Endodermal cell (in vitro differentiated cells): ENCODE data around the gene LCN12. TPM values are rescaled to one million over a fixed set of nuclear protein-coding genes. Genes with fewer than 3 reads are reported as not detected.
"Not testable (repeated sequence)": the region's sequence is repeated elsewhere in the genome, so short reads cannot be mapped to it uniquely, and the experiment has no call there.

Experiments
- DNase-seq: peaks from one replicate; pipeline ENCODE4 v3.0.0-alpha.2; 2017
- H3K27ac ChIP-seq: 2 replicates; pipeline ENCODE4 v1.5.1; 2013; ENCODE audit warnings: mild to moderate bottlenecking, low read depth, low read length, moderate library complexity
- H3K27me3 ChIP-seq: 2 replicates; pipeline ENCODE4 v1.6.1; 2013; ENCODE audit warnings: mild to moderate bottlenecking, low read length, moderate library complexity; ENCODE audit not compliant: insufficient read depth, control insufficient read depth, poor library complexity, severe bottlenecking
- H3K36me3 ChIP-seq: 2 replicates; pipeline ENCODE4 v1.7.0; 2013; ENCODE audit warnings: mild to moderate bottlenecking, low read length, moderate library complexity; ENCODE audit not compliant: control insufficient read depth, insufficient read depth
- H3K4me1 ChIP-seq: one replicate; pipeline ENCODE4 v1.7.0; 2013; ENCODE audit warnings: low read length; ENCODE audit not compliant: control insufficient read depth, insufficient read depth
- H3K4me3 ChIP-seq: 2 replicates; pipeline ENCODE4 v1.5.1; 2013; ENCODE audit warnings: mild to moderate bottlenecking, low read length, moderate library complexity
- H3K9ac ChIP-seq: 2 replicates; pipeline ENCODE4 v1.6.1; 2013; ENCODE audit warnings: mild to moderate bottlenecking, low read length, moderate library complexity; ENCODE audit not compliant: poor library complexity, severe bottlenecking; ENCODE audit errors: extremely low read depth
- H3K9me3 ChIP-seq: 2 replicates; pipeline ENCODE4 v1.6.1; 2013; ENCODE audit warnings: mild to moderate bottlenecking, low read length, moderate library complexity; ENCODE audit not compliant: control insufficient read depth
- H3K27ac Mint-ChIP-seq: 2 replicates; pipeline ENCODE4 v1.8.0; 2020; ENCODE audit warnings: mixed read lengths
- H3K27me3 Mint-ChIP-seq: 2 replicates; pipeline ENCODE4 v1.8.0; 2021; ENCODE audit warnings: mild to moderate bottlenecking, mixed read lengths; ENCODE audit not compliant: insufficient read depth
- H3K36me3 Mint-ChIP-seq: 2 replicates; pipeline ENCODE4 v1.8.0; 2020; ENCODE audit warnings: low read depth, mixed read lengths
- H3K4me1 Mint-ChIP-seq: 2 replicates; pipeline ENCODE4 v1.8.0; 2020; ENCODE audit warnings: mixed read lengths
- H3K4me3 Mint-ChIP-seq: 2 replicates; pipeline ENCODE4 v1.8.0; 2020; ENCODE audit warnings: mild to moderate bottlenecking, moderate library complexity, mixed read lengths
- H3K9me3 Mint-ChIP-seq: 2 replicates; pipeline ENCODE4 v1.8.0; 2020; ENCODE audit warnings: mild to moderate bottlenecking, mixed read lengths
- WGBS, 2 experiments: methylation state at CpG; one replicate each; pipeline versions ENCODE4 v1.1.5 to v1.1.7; 2013; ENCODE audit warnings: missing lambda C conversion rate in 2 of 2, mixed read lengths in 1 of 2; ENCODE audit not compliant: insufficient coverage in 1 of 2, insufficient read length in 1 of 2; 5-methylcytosine and 5-hydroxymethylcytosine counted together
- total RNA-seq, 2 donors: library from RNA; stranded (reverse); fragmentation: NEBNext Ultra II Directional in 1 of 2; extraction: Animal tissue kit (Norgen Biotek cat#: 25700) in 1 of 2; gene quantifications; 2 replicates in 1 of 2; 3 replicates in 1 of 2; pipeline ENCODE4 v1.2.1, GENCODE V29; 2021
- TF ChIP-seq, protein P1 (sequence below): fragments of 200-600 bp; sonication (generic); conservative IDR thresholded peaks from 2 replicates; pipeline ENCODE4 v1.5.0; 2021; ENCODE audit warnings: antibody characterized with exemption, mild to moderate bottlenecking

Gene LCN12
- total RNA-seq, 2 donors from 2014 or later, result 2.1 to 4.4 TPM

DNA sequence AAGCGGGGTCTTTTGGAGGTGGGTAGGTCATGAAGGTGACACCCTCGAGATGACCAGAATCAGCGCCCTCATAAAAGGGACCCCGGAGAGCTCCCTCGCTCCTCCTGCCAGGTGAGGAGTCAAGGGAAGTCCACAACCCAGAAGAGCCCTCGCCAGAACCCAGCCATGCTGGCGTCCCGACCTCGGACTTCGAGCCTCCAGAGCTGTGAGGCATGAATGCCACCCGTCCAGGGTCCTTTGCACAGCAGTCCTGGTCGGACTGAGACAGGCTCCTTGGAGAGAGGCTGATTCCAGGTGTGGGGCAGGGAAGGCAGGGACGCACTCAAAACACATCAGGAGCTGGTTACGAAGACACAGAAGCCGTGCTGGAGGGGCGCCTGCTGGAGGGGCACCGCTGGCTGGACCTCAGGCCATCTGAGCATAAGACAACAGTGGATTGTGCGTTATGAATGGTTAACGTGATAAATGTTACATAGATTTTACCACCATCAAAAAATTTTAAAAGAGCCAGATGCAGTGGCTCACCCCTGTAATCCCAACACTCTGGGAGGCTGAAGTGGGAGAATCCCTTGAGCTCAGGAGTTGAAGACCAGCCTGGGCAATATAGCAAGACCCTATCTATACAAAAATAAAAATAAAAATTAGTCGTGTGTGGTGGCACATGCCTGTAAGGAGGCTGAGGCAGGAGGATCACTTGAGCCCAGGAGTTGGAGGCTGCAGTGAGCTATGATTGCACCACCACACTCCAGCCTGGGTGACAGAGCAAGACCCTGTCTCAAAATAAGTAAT, 50.0 kb downstream of the LCN12 start:
- H3K4me1 Mint-ChIP-seq, result no peaks in the 10 kb centered on the region
- peaks cover 9% of the 10 kb centered on the region for H3K27me3 Mint-ChIP-seq
- Histone ChIP-seq H3K4me1 (no peaks in the 10 kb centered on the region), H3K27me3 (no peaks in the 10 kb centered on the region), H3K4me3 (no peak overlapping the region), H3K9me3 (no peaks in the 10 kb centered on the region), H3K36me3 (no peaks in the 10 kb centered on the region), H3K9ac (no peak overlapping the region), H3K27ac (no peak overlapping the region)
- no peak overlapping the region for H3K27ac Mint-ChIP-seq
- DNase-seq, result no peak
- H3K4me3 Mint-ChIP-seq, result no peak overlapping the region
- WGBS, 2 experiments, result 91 to 96% methylated on average over 14 to 20 of the region's 20 CpGs
- H3K36me3 Mint-ChIP-seq, result no peaks in the 10 kb centered on the region
- TF ChIP-seq, protein P1, sequence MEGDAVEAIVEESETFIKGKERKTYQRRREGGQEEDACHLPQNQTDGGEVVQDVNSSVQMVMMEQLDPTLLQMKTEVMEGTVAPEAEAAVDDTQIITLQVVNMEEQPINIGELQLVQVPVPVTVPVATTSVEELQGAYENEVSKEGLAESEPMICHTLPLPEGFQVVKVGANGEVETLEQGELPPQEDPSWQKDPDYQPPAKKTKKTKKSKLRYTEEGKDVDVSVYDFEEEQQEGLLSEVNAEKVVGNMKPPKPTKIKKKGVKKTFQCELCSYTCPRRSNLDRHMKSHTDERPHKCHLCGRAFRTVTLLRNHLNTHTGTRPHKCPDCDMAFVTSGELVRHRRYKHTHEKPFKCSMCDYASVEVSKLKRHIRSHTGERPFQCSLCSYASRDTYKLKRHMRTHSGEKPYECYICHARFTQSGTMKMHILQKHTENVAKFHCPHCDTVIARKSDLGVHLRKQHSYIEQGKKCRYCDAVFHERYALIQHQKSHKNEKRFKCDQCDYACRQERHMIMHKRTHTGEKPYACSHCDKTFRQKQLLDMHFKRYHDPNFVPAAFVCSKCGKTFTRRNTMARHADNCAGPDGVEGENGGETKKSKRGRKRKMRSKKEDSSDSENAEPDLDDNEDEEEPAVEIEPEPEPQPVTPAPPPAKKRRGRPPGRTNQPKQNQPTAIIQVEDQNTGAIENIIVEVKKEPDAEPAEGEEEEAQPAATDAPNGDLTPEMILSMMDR, result no peak
- H3K9me3 Mint-ChIP-seq, result peaks cover 19% of the 10 kb centered on the region

DNA sequence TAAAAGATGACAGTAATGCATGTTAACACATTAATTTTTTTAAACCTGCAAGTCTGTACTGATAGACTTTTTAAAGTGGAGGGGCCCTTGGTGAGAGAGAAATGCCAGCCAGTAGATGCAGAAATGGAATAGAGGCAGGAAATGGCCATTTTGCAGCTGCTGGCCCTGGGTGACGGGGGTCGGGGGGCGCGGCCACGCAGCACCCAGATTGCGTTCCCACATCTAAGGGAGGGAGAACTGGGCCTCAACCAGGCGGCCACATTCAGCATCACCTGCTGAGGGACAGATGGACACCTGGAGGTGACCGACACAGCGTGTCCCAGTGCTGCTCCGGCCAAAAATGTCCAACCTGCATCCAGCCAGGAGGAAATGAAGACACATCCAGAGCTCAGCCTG, 50.6 kb downstream of the LCN12 start:
- WGBS, 2 experiments, result 92 to 94% methylated on average over 10 of the region's 10 CpGs
- Mint-ChIP-seq H3K4me3 (no peak overlapping the region), H3K36me3 (no peaks in the 10 kb centered on the region)

DNA sequence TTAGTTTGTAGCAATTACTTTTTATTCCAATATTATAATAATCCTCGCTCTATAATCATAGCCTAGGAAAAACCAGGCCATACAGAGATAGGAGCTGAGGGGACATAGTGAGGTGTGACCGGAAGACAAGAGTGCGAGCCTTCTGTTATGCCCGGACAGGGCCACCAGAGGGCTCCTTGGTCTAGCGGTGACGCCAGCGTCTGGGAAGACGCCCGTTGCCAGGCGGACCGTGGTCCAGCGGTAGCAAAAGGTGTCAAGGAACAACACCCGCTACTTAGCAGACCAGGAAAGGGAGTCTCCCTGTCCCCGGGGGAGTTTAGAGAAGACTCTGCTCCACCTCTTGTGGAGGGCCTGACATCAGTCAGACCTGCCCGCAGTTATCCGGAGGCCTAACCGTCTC, 52.2 kb downstream of the LCN12 start:
- not testable (repeated sequence) for H3K4me3 ChIP-seq, H3K4me1 ChIP-seq, H3K4me1 Mint-ChIP-seq, H3K9me3 ChIP-seq, H3K27ac Mint-ChIP-seq, H3K27me3 ChIP-seq, H3K9ac ChIP-seq, H3K36me3 ChIP-seq, H3K27ac ChIP-seq, H3K36me3 Mint-ChIP-seq, H3K27me3 Mint-ChIP-seq, DNase-seq, H3K4me3 Mint-ChIP-seq
- TF ChIP-seq, protein P1, result peak; percentile 70
- peaks cover 19% of the 10 kb centered on the region for H3K9me3 Mint-ChIP-seq
- WGBS, 2 experiments, result 39 to 53% methylated on average over 11 to 16 of the region's 17 CpGs

More for the DNA sequence above, 50.6 kb downstream of the LCN12 start:
- no peaks in the 10 kb centered on the region for H3K27me3 ChIP-seq
- no peak overlapping the region for H3K27ac ChIP-seq
- no peak overlapping the region for H3K9ac ChIP-seq
- no peak for DNase-seq
- H3K27me3 Mint-ChIP-seq, result peaks cover 9% of the 10 kb centered on the region
- no peaks in the 10 kb centered on the region for H3K4me1 Mint-ChIP-seq
- H3K4me3 ChIP-seq, result no peak overlapping the region
- no peak overlapping the region for H3K27ac Mint-ChIP-seq
- H3K4me1 ChIP-seq, result no peaks in the 10 kb centered on the region
- no peaks in the 10 kb centered on the region for H3K36me3 ChIP-seq
- H3K9me3 Mint-ChIP-seq, result peaks cover 19% of the 10 kb centered on the region
- TF ChIP-seq, protein P1, result no peak
- no peaks in the 10 kb centered on the region for H3K9me3 ChIP-seq

Other genes starting within 250 kb of the LCN12 start
- 10 to 100 TPM; 35.1 to 45.4 TPM for gene DIPK1B, start 239.7 kb upstream of the LCN12 start, total RNA-seq
- 1 to 10 TPM in 1 of 2 donors, under 1 TPM in 1; 0.91 to 1.1 TPM for gene LCN10, start 209.3 kb upstream of the LCN12 start, total RNA-seq
- gene LCN6, start 203.7 kb upstream of the LCN12 start, total RNA-seq, result not detected
- not detected for gene LCN8, start 194.0 kb upstream of the LCN12 start, total RNA-seq
- gene LCN15, start 187.8 kb upstream of the LCN12 start, total RNA-seq, result 1 to 10 TPM in 1 of 2 donors, under 1 TPM in 1; 0.51 to 1.2 TPM
- gene TMEM141, start 160.9 kb upstream of the LCN12 start, total RNA-seq, result 100 to 1,000 TPM; 215 to 339 TPM
- gene CCDC183, start 155.9 kb upstream of the LCN12 start, total RNA-seq, result 10 to 100 TPM; 10.9 to 13.4 TPM
- 100 to 1,000 TPM; 159 to 206 TPM for gene RABL6, start 144.3 kb upstream of the LCN12 start, total RNA-seq
- 1 to 10 TPM; 1.4 to 3.5 TPM for gene AJM1, start 109.8 kb upstream of the LCN12 start, total RNA-seq
- gene PHPT1, start 102.9 kb upstream of the LCN12 start, total RNA-seq, result 100 to 1,000 TPM; 107 to 122 TPM
- 10 to 100 TPM in 1 of 2 donors, 1 to 10 TPM in 1; 6.8 to 15.4 TPM for gene MAMDC4, start 99.9 kb upstream of the LCN12 start, total RNA-seq
- gene EDF1, start 86.0 kb upstream of the LCN12 start, total RNA-seq, result 100 to 1,000 TPM; 326 to 339 TPM
- 10 to 100 TPM; 45.9 to 55.1 TPM for gene TRAF2, start 65.8 kb upstream of the LCN12 start, total RNA-seq
- 10 to 100 TPM; 64.2 to 76.5 TPM for gene FBXW5, start 7.5 kb upstream of the LCN12 start, total RNA-seq
- gene C8G, start 7.0 kb upstream of the LCN12 start, total RNA-seq, result 1 to 10 TPM; 1.2 to 1.6 TPM
- gene PTGDS, start 25.2 kb downstream of the LCN12 start, total RNA-seq, result 10 to 100 TPM; 13.8 to 22.1 TPM
- 1 to 10 TPM; 1.4 to 2.2 TPM for gene LCNL1, start 30.7 kb downstream of the LCN12 start, total RNA-seq
- 10 to 100 TPM; 58.3 to 66.7 TPM for gene PAXX, start 40.1 kb downstream of the LCN12 start, total RNA-seq
- under 1 TPM in 1 of 2 donors, not detected in 1; 0.46 TPM for gene CLIC3, start 44.3 kb downstream of the LCN12 start, total RNA-seq
- gene ABCA2, start 76.0 kb downstream of the LCN12 start, total RNA-seq, result 10 to 100 TPM; 21.5 to 30.0 TPM
- gene FUT7, start 79.8 kb downstream of the LCN12 start, total RNA-seq, result not detected
- gene NPDC1, start 93.9 kb downstream of the LCN12 start, total RNA-seq, result 10 to 100 TPM; 60.8 to 73.3 TPM
- gene ENTPD2, start 101.8 kb downstream of the LCN12 start, total RNA-seq, result 1 to 10 TPM; 1.2 to 2.4 TPM
- gene SAPCD2, start 118.3 kb downstream of the LCN12 start, total RNA-seq, result 10 to 100 TPM; 20.8 to 24.9 TPM
- gene UAP1L1, start 125.2 kb downstream of the LCN12 start, total RNA-seq, result 1 to 10 TPM; 2.6 to 4.5 TPM
- gene MAN1B1, start 134.7 kb downstream of the LCN12 start, total RNA-seq, result 10 to 100 TPM; 62.1 to 63.5 TPM
- 10 to 100 TPM; 20.1 to 30.6 TPM for gene DPP7, start 162.5 kb downstream of the LCN12 start, total RNA-seq
- gene GRIN1, start 186.9 kb downstream of the LCN12 start, total RNA-seq, result under 1 TPM; 0.35 to 0.73 TPM
- gene LRRC26, start 217.8 kb downstream of the LCN12 start, total RNA-seq, result under 1 TPM in 1 of 2 donors, not detected in 1; 0.53 TPM
- under 1 TPM in 1 of 2 donors, not detected in 1; 0.62 TPM for gene TMEM210, start 219.8 kb downstream of the LCN12 start, total RNA-seq
- 10 to 100 TPM; 66.5 to 69.2 TPM for gene ANAPC2, start 236.3 kb downstream of the LCN12 start, total RNA-seq
- 10 to 100 TPM; 66.5 to 67.7 TPM for gene SSNA1, start 236.4 kb downstream of the LCN12 start, total RNA-seq
- gene TPRN, start 248.5 kb downstream of the LCN12 start, total RNA-seq, result 10 to 100 TPM; 19.0 to 23.9 TPM